CD4-positive, alpha-beta T cell treated with Interferon alpha-2 for 1 hour (primary cell): ENCODE measurements around the gene RNPEP.
"Not testable (repeated sequence)": the region's sequence is repeated elsewhere in the genome, so short reads cannot be mapped to it uniquely, and the experiment has no call there.

ENCODE experiments used
- DNase-seq, 2 donors: peaks; one replicate each; pipeline ENCODE4 v3.0.0-alpha.2; 2020 to 2022

RNPEP gene

GRCh38 chr1:201982623-201983379 lies at the start of gene RNPEP:
Gene RNPEP (plus strand): TSS chr1:201982648. CDS start chr1:201982667, 19 bp downstream.
- DNase-seq, result peak; percentile 30 to 61

- no peak for DNase-seq
Observed at GRCh38 chr1:201933840-201934430, 48.5 kb upstream of the RNPEP start.

- no peak for DNase-seq
Observed at GRCh38 chr1:201937624-201938213, 44.7 kb upstream of the RNPEP start.

GRCh38 chr1:201938440-201939035 lies 43.9 kb upstream of the RNPEP start:
- DNase-seq, result no peak

GRCh38 chr1:201939148-201939547 lies 43.3 kb upstream of the RNPEP start:
- no peak for DNase-seq

GRCh38 chr1:201939574-201939973 lies 42.9 kb upstream of the RNPEP start:
- DNase-seq, result no peak

- DNase-seq, result not testable (repeated sequence)
Observed at GRCh38 chr1:201940316-201940715, 42.1 kb upstream of the RNPEP start.

- DNase-seq, result no peak
Observed at GRCh38 chr1:201941420-201942128, 40.9 kb upstream of the RNPEP start.

GRCh38 chr1:201942129-201942495 lies 40.3 kb upstream of the RNPEP start:
- DNase-seq, result no peak

- no peak for DNase-seq
Observed at GRCh38 chr1:201944002-201944401, 38.4 kb upstream of the RNPEP start.

GRCh38 chr1:201944639-201945038 lies 37.8 kb upstream of the RNPEP start:
- DNase-seq, result no peak

- DNase-seq, result no peak
Observed at GRCh38 chr1:201945157-201945556, 37.3 kb upstream of the RNPEP start.

- no peak for DNase-seq
Observed at GRCh38 chr1:201945863-201946223, 36.6 kb upstream of the RNPEP start.

GRCh38 chr1:201946224-201946908 lies 36.1 kb upstream of the RNPEP start, which contains the start of gene LMOD1:
Gene LMOD1 (minus strand): TSS chr1:201946548. CDS start chr1:201946340, 208 bp downstream.
- no peak for DNase-seq

GRCh38 chr1:201947697-201948008 lies 34.8 kb upstream of the RNPEP start:
- DNase-seq, result no peak

GRCh38 chr1:201949491-201949890 lies 33.0 kb upstream of the RNPEP start:
- DNase-seq, result no peak

- peak in 1 of 2 donors; percentile 14 for DNase-seq
Observed at GRCh38 chr1:201954263-201955008, 28.0 kb upstream of the RNPEP start.

- DNase-seq, result peak; percentile 91 to 94
Observed at GRCh38 chr1:201955009-201955728, 27.3 kb upstream of the RNPEP start, which contains the start of gene TIMM17A. Gene TIMM17A (plus strand): TSS chr1:201955503. CDS start chr1:201955527, 24 bp downstream.

- DNase-seq, result no peak
Observed at GRCh38 chr1:201955729-201956143, 26.7 kb upstream of the RNPEP start.

GRCh38 chr1:201958348-201958747 lies 24.1 kb upstream of the RNPEP start:
- DNase-seq, result no peak

GRCh38 chr1:201962382-201962781 lies 20.1 kb upstream of the RNPEP start:
- not testable (repeated sequence) for DNase-seq
